ENCODE measurements around the gene KNSTRN. TPM values are rescaled to one million over a fixed set of nuclear protein-coding genes. Genes with fewer than 3 reads are reported as not detected.

KNSTRN gene
- total and polyA plus RNA-seq, 2 of the 13 experiments (the other 11 are each of a cell fraction or from before 2014, with no cell fraction given), result 20.3 to 62.3 TPM

- TF ChIP-seq ARID5B (CRISPR knock-in tag; IDR thresholded peaks at IDR 0.05), result 0 out of 2 replicates have a peak, but pooled peaks have one; percentile 8
- no peak for TF ChIP-seq ZNF331 (CRISPR knock-in tag; IDR thresholded peaks at IDR 0.05)
- TF ChIP-seq TGIF2 (CRISPR knock-in tag; IDR thresholded peaks at IDR 0.05), result 0 out of 2 replicates have a peak, but pooled peaks have one; percentile 61
- 0 out of 2 replicates have a peak, but pooled peaks have one; percentile 33 for TF ChIP-seq BRD4 (CRISPR knock-in tag; IDR thresholded peaks at IDR 0.05)
- no peak for TF ChIP-seq ZNF674 (CRISPR knock-in tag; IDR thresholded peaks at IDR 0.05; ENCODE audit: low read depth)
- peak in 1 of 2 experiments; percentile 92 for TF ChIP-seq REST (IDR thresholded peaks at IDR 0.05; ENCODE audit: borderline replicate concordance in 1 of 2, low read depth in 1 of 2, low read length in 2 of 2)
- no peak for TF ChIP-seq NR2C2 (CRISPR knock-in tag; IDR thresholded peaks at IDR 0.05; ENCODE audit: borderline replicate concordance)
- TF ChIP-seq CREB3 (CRISPR knock-in tag; IDR thresholded peaks at IDR 0.05), result peak; percentile 48; the same call in 1 of the 2 replicates
- peak; percentile 32; the same call in 1 of the 2 replicates for TF ChIP-seq NRL (CRISPR knock-in tag; IDR thresholded peaks at IDR 0.05; ENCODE audit: borderline replicate concordance)
- TF ChIP-seq EEA1 (CRISPR knock-in tag; IDR thresholded peaks at IDR 0.05; ENCODE audit: borderline replicate concordance), result 0 out of 2 replicates have a peak, but pooled peaks have one; percentile 33
- TF ChIP-seq RAD21 (CRISPR knock-in tag; IDR thresholded peaks at IDR 0.05), result 0 out of 2 replicates have a peak, but pooled peaks have one; percentile 27
- TF ChIP-seq SAP130 (CRISPR knock-in tag; IDR thresholded peaks at IDR 0.05; ENCODE audit: low read depth), result peak; percentile 91
- peak; percentile 54; the same call in 1 of the 2 replicates for TF ChIP-seq ZNF768 (CRISPR knock-in tag; IDR thresholded peaks at IDR 0.05)
- TF ChIP-seq IRF9 (CRISPR knock-in tag; IDR thresholded peaks at IDR 0.05; ENCODE audit: borderline replicate concordance), result peak; percentile 82; the same call in 1 of the 2 replicates
- peak; percentile 78; the same call in 1 of the 2 replicates for TF ChIP-seq ZNF205 (CRISPR knock-in tag; IDR thresholded peaks at IDR 0.05)
- no peak for TF ChIP-seq ZNF616 (CRISPR knock-in tag; IDR thresholded peaks at IDR 0.05; ENCODE audit: low read depth)
- TF ChIP-seq CERS6 (CRISPR knock-in tag; IDR thresholded peaks at IDR 0.05), result peak; percentile 39; the same call in 1 of the 2 replicates
- peak; percentile 40; the same call in 1 of the 2 replicates for TF ChIP-seq KLF12 (CRISPR knock-in tag; IDR thresholded peaks at IDR 0.05; ENCODE audit: borderline replicate concordance)
These were observed 24.6 kb upstream of the KNSTRN start, which contains the start of gene DISP2 (continued) for GRCh38 chr15:40357723-40358470.
